Activated CD8-positive, alpha-beta memory T cell treated with anti-CD3 and anti-CD28 coated beads for 24 hours (primary cell): ENCODE data around the gene USHBP1.

ENCODE experiments used
- DNase-seq: peaks from one replicate; pipeline ENCODE4 v3.0.0-alpha.2; 2020

The USHBP1 gene

DNA sequence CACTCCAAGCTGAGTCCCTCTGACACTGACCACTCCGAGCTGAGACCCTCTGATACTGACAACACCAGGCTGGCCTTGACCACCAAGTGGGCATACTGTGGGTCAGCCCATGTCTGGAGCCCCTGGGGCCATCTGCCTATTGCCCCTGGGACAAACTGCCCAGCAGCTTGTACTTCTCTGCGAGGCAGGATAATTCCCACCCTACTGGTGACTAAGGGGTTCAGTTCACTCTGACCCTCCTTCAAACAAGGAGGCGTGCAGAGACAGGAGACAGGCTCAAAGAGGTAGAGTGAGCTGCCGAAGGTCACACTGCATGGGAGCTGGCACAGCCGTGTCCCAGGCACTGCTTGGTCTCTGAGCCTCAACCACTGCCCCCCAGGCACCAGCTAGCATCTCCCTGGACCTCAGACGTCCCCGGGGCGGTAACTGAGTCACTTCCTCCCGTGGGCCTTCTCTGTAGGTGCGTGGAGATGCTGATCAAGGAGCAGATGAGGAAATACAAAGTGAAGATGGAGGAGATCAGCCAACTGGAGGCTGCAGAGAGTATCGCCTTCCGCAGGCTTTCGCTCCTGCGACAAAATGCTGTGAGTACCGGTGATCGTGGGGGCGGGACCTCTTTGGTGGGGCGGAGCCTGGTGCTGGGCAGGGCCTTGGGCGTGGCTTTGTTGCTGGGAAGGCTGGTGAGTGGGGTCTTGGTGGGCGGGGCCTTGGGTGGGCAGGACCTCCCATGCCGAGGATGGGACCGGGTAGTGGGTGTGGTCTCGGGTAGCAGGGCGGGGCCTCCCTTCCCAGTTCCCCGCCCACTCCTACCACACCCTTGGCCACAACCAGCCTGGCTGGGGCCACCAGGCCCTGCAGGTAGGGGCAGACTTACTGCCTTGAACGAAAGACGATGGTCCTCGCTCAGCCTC is 55.2 kb downstream of the USHBP1 start:
- DNase-seq = peak; percentile 75

DNA sequence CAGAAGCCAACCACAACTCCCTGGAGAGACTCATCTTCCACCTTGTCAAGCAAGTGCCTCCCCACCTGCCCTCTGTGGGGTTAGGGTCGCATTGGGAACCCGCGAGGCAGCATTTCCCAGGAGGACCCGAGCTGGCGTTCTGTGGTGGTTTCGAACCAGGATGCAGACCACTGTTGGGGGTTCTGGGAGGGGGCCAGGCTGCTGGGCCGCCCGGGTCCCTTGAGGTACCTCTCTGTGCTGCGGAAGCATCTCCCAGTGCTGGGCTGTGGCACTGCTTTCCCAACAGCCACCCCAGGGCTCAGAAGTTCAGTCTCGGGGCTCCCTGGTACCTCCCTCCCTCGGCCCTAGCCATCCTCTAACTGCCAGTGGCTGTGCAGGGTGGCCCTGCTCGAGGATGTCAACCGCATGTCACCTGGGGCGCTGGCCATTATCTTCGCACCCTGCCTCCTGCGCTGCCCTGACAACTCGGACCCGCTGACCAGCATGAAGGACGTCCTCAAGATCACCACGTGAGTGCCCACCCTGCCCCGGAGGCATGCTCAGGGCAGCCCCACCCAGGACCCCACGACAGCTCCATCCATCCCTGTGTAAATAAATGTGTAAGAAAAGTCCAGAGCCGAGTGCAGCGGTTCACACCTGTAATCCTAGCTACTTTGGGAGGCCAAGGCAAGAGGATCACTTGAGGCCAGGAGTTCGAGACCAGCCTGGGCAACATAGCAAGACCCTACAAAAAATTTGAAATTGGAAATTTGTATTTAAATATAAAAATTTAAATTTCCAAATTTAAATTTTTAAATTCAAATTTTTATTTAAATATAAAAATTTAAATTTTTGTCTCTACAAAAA is 57.6 kb downstream of the USHBP1 start:
- DNase-seq = no peak

DNA sequence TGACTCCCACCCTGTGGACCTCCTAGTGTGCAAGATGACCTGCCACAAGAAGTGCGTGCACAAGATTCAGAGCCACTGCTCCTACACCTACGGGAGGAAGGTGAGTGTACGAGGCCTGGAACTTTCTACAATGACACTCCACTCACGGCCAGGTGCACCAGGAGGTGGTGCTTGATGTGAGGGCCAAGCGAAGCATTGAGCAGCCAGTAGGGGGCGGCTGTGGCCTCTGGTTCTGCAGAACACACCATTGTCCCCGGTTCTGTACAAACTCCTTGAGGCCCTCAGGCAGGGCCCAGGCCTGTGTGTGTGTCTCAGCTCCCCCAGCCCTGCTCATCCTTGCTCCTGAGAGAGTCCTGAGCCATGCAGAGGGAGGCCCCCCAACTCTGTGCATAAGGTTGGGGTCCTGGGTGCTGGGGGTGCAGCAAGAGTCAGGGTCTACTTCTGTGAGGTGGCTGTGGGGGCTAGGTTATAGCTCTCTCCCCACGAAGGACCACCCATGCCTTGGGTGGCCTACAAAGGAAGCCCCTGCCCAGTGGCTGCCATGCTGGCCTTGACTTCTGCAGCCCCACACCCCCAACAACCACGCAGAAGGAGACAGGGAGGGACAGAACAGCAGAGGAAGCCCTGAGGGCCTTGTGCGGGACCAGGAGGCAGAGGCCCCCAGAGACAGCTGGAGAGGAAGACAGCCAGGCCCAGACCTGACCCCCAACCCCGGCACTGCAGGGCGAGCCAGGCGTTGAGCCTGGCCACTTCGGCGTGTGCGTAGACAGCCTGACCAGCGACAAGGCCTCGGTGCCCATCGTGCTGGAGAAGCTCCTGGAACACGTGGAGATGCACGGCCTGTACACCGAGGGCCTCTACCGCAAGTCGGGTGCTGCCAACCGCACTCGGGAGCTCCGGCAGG is 59.1 kb downstream of the USHBP1 start:
- peak; percentile 75 for DNase-seq

DNA sequence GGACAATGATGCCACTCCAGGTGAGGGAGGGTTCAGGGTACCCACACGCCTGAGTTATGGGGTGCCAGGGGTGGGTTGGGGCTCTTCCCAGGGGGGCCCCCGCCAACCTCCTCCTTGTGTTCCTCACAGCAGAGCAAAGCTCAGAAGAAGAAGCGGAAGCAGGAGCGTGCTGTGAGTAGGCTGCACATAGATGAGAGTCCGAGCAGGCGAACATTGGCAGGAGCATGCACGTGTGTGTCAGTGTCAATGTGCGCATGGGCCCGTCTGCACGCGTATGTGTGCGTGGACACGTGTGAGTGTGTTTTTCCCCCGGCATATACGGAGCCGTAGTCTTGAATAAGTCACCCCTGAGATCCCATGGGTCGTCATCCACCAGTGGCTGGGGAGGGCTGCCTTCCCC is 61.8 kb downstream of the USHBP1 start:
- DNase-seq = no peak

DNA sequence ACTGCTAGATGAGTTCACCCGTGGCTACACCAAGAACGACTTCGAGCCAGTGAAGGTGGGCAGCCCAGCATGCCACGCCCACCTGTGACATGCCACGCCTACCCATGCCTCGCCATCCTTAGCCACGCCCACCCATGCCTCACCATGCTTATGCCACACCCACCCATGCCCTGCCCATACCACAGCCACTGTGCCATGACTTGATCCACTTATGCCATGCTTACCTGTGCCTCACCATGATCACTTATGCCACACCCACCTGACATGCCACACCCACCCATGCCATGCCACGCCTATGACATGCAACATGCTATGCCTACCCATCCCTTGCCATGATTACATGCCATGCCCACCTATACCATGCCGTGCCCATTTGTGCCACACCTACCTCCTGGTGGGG is 62.3 kb downstream of the USHBP1 start:
- no peak for DNase-seq

DNA sequence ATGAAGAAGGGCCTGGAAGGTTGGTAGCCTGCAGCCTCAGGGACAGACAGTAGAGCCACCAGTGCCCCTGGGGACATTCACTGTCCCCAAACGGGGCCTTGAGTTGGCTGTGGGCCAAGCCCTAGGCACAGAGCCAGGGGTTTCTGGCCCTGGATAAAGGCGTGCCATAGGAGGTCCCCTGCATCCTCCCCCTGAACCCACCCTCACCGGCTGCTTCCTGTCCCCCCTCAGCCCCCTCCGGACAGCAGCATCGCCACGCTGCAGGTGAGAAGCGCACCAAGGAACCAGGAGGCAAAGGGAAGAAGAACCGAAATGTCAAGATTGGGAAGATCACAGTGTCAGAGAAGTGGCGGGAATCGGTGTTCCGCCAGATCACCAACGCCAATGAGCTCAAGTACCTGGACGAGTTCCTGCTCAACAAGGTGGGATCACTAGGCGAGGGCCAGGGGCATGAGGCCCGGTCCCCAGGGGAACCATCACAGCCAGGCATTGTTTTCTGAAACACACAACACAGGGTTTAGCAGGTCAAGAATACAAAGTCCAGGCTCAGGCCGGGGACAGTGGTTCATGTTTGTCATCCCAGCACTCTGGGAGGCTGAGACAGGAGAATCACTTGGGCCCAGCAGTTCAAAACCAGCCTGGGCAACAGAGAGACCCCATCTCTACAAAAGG is 64.0 kb downstream of the USHBP1 start:
- no peak for DNase-seq
